ENCODE data around the gene DTHD1. TPM values are rescaled to one million over a fixed set of nuclear protein-coding genes. Genes with fewer than 3 reads are reported as not detected.

The DTHD1 gene
- total RNA-seq, 2 donors from 2014 or later = not detected

DNA sequence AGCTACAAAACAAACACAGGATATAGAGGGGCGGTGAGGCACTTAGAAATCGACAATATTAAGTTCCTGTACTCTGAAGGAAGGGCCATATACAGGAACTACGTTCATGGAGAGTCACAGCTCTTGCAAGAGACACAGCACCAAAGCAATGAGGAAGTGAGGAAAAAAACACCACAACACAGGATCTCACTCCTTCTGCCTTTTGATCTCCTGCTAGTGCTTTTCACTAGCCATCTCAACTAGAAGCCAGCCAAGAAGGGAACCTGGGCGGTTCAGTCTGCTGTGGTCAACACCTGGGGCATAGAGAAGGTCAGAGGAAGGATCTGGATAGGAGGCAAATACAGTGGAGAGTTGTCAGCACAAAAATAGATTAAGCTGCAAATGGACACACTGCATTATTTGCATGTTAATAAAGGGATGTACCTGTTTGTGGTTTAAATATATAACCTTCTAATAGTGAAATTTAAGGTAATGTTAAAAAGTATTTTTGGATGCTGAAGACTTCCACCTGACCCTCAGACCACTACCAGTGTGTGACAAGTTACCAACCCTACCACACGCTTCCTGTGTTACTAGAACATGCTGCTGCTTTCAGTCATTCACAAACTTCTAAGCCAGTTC is 104.6 kb downstream of the DTHD1 start:
- H3K4me3 ChIP-seq (ENCODE audit: low read length) = no peak overlapping the region
- no peak for DNase-seq
- Mint-ChIP-seq H3K4me3 (no peak overlapping the region), H3K9me3 (no peaks in the 10 kb centered on the region), H3K4me1 (peaks cover 10% of the 10 kb centered on the region), H3K36me3 (ENCODE audit: low read depth) (no peaks in the 10 kb centered on the region), H3K27ac (no peak overlapping the region), H3K27me3 (ENCODE audit: insufficient read depth) (no peaks in the 10 kb centered on the region)
- H3K9me3 ChIP-seq (ENCODE audit: control insufficient read depth, low read length) = no peaks in the 10 kb centered on the region
- 93 to 95% methylated on average over 3 to 5 of the region's 5 CpGs for WGBS, 2 experiments (ENCODE audit: insufficient coverage in 1 of 2, insufficient read length in 1 of 2)
- H3K9ac ChIP-seq (ENCODE audit: extremely low read depth, low read length, poor library complexity, severe bottlenecking) = no peak overlapping the region
- no peaks in the 10 kb centered on the region for H3K36me3 ChIP-seq (ENCODE audit: control insufficient read depth, insufficient read depth, low read length)
- H3K27ac ChIP-seq (ENCODE audit: low read depth, low read length) = no peak overlapping the region
- H3K27me3 ChIP-seq (ENCODE audit: control insufficient read depth, insufficient read depth, low read length, poor library complexity, severe bottlenecking) = no peaks in the 10 kb centered on the region
- H3K4me1 ChIP-seq (ENCODE audit: control insufficient read depth, insufficient read depth, low read length) = peaks cover 3% of the 10 kb centered on the region
- TF ChIP-seq, protein P1, sequence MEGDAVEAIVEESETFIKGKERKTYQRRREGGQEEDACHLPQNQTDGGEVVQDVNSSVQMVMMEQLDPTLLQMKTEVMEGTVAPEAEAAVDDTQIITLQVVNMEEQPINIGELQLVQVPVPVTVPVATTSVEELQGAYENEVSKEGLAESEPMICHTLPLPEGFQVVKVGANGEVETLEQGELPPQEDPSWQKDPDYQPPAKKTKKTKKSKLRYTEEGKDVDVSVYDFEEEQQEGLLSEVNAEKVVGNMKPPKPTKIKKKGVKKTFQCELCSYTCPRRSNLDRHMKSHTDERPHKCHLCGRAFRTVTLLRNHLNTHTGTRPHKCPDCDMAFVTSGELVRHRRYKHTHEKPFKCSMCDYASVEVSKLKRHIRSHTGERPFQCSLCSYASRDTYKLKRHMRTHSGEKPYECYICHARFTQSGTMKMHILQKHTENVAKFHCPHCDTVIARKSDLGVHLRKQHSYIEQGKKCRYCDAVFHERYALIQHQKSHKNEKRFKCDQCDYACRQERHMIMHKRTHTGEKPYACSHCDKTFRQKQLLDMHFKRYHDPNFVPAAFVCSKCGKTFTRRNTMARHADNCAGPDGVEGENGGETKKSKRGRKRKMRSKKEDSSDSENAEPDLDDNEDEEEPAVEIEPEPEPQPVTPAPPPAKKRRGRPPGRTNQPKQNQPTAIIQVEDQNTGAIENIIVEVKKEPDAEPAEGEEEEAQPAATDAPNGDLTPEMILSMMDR (conservative IDR thresholded peaks at IDR 0.05) = no peak

DNA sequence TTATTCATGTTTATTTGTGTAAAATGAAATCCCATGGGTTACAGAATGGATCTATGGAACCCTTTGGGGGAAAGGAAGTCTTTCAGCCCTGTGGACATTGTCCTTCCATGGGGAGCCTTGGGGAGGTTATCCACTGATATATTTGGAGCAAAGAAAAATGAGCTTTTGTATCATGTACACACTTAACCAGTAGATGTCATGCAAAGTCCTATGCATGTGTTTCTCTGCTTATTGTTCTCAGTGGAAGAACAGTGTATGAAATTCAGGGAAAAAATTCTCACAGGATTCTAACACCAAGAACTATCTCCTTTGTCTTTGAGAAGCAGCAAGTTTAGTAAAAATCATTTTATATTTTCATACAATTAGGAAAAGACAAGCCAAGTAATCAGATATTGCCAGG is 105.3 kb downstream of the DTHD1 start:
- no peaks in the 10 kb centered on the region for H3K9me3 Mint-ChIP-seq

DNA sequence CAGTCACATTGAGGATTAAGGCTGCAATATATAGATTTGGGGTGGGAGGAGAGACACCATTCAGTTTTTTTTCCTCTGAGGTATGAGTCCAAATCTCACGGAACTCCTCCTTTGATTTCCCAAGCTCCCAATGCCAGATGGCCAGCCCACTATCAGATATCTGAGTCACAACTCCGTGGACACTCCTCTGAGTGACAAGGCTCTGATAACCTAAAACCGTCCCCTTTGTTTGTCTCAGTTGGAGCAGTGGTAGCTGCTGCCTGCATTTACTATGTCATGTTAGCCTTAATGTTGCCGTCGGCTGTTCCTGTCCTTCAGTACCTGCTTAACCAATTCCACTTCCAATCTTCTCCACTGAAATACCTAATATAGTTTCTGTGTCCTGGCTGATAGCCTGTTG is 107.3 kb downstream of the DTHD1 start:
- H3K27ac Mint-ChIP-seq = no peak overlapping the region
- peaks cover 3% of the 10 kb centered on the region for H3K4me1 ChIP-seq (ENCODE audit: control insufficient read depth, insufficient read depth, low read length)
- H3K9me3 Mint-ChIP-seq = no peaks in the 10 kb centered on the region
- 43 to 80% methylated on average over 1 to 5 of the region's 5 CpGs for WGBS, 2 experiments (ENCODE audit: insufficient coverage in 1 of 2, insufficient read length in 1 of 2)
- peaks cover 10% of the 10 kb centered on the region for H3K4me1 Mint-ChIP-seq
- peak overlapping the region; percentile 42 for H3K4me3 ChIP-seq (ENCODE audit: low read length)
- H3K9ac ChIP-seq (ENCODE audit: extremely low read depth, low read length, poor library complexity, severe bottlenecking) = peak overlapping the region; percentile 16
- H3K27ac ChIP-seq (ENCODE audit: low read depth, low read length) = peak overlapping the region; percentile 16
- TF ChIP-seq, protein P1 (conservative IDR thresholded peaks at IDR 0.05) = no peak
- H3K4me3 Mint-ChIP-seq = no peak overlapping the region
- H3K27me3 Mint-ChIP-seq (ENCODE audit: insufficient read depth) = no peaks in the 10 kb centered on the region
- no peaks in the 10 kb centered on the region for H3K9me3 ChIP-seq (ENCODE audit: control insufficient read depth, low read length)
- H3K27me3 ChIP-seq (ENCODE audit: control insufficient read depth, insufficient read depth, low read length, poor library complexity, severe bottlenecking) = no peaks in the 10 kb centered on the region
- no peaks in the 10 kb centered on the region for H3K36me3 Mint-ChIP-seq (ENCODE audit: low read depth)
- peak; percentile 58 for DNase-seq
- H3K36me3 ChIP-seq (ENCODE audit: control insufficient read depth, insufficient read depth, low read length) = no peaks in the 10 kb centered on the region

More for the DNA sequence above, 105.3 kb downstream of the DTHD1 start:
- Mint-ChIP-seq H3K27me3 (ENCODE audit: insufficient read depth) (no peaks in the 10 kb centered on the region), H3K4me3 (no peak overlapping the region), H3K36me3 (ENCODE audit: low read depth) (no peaks in the 10 kb centered on the region), H3K4me1 (peaks cover 10% of the 10 kb centered on the region), H3K27ac (no peak overlapping the region)
- no peak overlapping the region for H3K27ac ChIP-seq (ENCODE audit: low read depth, low read length)
- H3K4me1 ChIP-seq (ENCODE audit: control insufficient read depth, insufficient read depth, low read length) = peaks cover 3% of the 10 kb centered on the region
- H3K27me3 ChIP-seq (ENCODE audit: control insufficient read depth, insufficient read depth, low read length, poor library complexity, severe bottlenecking) = no peaks in the 10 kb centered on the region
- TF ChIP-seq, protein P1 (conservative IDR thresholded peaks at IDR 0.05) = no peak
- no peaks in the 10 kb centered on the region for H3K36me3 ChIP-seq (ENCODE audit: control insufficient read depth, insufficient read depth, low read length)
- no peaks in the 10 kb centered on the region for H3K9me3 ChIP-seq (ENCODE audit: control insufficient read depth, low read length)
- H3K4me3 ChIP-seq (ENCODE audit: low read length) = no peak overlapping the region
- DNase-seq = no peak
- no peak overlapping the region for H3K9ac ChIP-seq (ENCODE audit: extremely low read depth, low read length, poor library complexity, severe bottlenecking)
